Sigmoid colon (tissue), 4 donors: ENCODE results near the gene KIF15.

Source experiments
- POLR2A ChIP-seq, 2 donors: fragments of 450-650 bp; IDR thresholded peaks; one replicate each; pipeline ENCODE4 v1.6.1; 2016; ENCODE audit warnings: antibody characterized with exemption in 2 of 2, mild to moderate bottlenecking in 2 of 2, moderate library complexity in 2 of 2
- POLR2AphosphoS5 ChIP-seq, 4 donors: sonication (generic); formaldehyde crosslinking; IDR thresholded peaks; one replicate each; pipeline ENCODE4 v1.6.1; 2017; ENCODE audit warnings: antibody characterized with exemption in 4 of 4
- TF ChIP-seq, protein P1 (sequence below), 4 experiments: fragments of 450-650 bp in 3 of 4; fragments of 200-600 bp in 1 of 4; IDR thresholded peaks; one replicate each; pipeline ENCODE4 v1.5.1; 2016 to 2019; ENCODE audit warnings: antibody characterized with exemption in 4 of 4, mild to moderate bottlenecking in 3 of 4, moderate library complexity in 2 of 4

DNA sequence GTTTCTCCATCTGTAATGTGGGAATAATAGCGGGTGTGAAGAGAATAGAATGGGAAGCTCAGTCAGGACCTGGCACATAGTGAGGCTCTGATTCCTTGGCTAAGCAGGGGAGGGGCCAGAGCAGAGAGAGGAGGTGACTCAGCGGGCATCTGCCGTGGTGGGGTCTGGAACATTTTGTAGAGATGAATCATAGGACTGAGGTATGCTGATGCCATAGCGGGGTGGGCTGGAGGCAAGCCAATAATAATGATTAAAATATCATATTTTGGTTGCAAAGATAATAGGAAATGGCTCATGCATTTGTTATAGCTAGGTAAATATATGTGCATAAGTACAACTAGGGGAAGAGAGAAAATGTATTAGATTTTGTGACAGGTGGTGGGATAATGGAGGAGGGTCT, 124.0 kb downstream of the KIF15 start:
- TF ChIP-seq, protein P1, sequence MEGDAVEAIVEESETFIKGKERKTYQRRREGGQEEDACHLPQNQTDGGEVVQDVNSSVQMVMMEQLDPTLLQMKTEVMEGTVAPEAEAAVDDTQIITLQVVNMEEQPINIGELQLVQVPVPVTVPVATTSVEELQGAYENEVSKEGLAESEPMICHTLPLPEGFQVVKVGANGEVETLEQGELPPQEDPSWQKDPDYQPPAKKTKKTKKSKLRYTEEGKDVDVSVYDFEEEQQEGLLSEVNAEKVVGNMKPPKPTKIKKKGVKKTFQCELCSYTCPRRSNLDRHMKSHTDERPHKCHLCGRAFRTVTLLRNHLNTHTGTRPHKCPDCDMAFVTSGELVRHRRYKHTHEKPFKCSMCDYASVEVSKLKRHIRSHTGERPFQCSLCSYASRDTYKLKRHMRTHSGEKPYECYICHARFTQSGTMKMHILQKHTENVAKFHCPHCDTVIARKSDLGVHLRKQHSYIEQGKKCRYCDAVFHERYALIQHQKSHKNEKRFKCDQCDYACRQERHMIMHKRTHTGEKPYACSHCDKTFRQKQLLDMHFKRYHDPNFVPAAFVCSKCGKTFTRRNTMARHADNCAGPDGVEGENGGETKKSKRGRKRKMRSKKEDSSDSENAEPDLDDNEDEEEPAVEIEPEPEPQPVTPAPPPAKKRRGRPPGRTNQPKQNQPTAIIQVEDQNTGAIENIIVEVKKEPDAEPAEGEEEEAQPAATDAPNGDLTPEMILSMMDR (IDR thresholded peaks at IDR 0.05) = no peak
- no peak for TF ChIP-seq POLR2AphosphoS5 (IDR thresholded peaks at IDR 0.05)
- TF ChIP-seq POLR2A (IDR thresholded peaks at IDR 0.05) = no peak
